ENCODE results near the gene SLC28A1.
"Not testable (repeated sequence)": the region's sequence is repeated elsewhere in the genome, so short reads cannot be mapped to it uniquely, and the experiment has no call there.

SLC28A1 gene

GRCh38 chr15:84910928-84911623, 26.6 kb downstream of the SLC28A1 start:
- DNase-seq (ENCODE audit: low spot score) = no peak

DNA sequence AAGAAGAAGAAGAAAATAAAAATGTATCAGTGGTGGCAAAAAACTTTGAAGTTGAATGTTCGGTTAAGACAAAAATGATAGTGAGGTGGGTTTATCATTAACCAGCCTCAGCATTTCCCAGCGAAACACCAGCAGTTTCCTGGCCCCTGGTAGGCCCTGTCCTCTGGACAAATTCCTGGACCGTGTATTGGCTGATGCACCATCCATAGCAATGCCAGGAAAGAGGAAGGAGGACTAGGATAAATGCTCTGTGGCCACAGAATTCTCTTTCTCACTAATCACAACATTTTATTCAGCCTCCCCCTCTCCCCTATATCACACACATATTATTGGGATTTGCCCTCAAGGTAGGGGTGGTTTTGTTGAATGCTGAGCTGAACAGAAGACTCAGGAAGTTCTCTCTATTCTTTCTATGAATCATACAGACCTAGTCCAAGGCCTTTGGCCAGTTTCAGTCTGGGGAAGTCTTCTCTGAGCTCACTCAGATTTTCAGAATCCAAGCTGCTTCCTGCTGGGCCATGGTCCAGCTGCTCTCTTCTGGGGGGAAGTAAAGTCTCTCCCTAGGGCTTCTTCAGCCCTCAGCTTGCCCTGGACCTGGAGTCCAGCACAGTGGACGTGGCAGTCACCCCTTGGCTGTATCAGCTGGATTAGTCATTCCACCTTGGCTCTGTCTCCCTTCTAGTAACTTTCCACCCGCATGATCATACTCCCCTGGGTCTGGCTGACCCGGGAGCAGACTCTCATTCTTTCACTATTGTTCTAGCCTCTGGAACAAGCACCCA, 27.6 kb downstream of the SLC28A1 start:
- no peak for DNase-seq (ENCODE audit: low spot score)

GRCh38 chr15:84913360-84913723, 28.9 kb downstream of the SLC28A1 start:
- no peak for DNase-seq (ENCODE audit: low spot score)

- DNase-seq (ENCODE audit: low spot score) = no peak
Observed at GRCh38 chr15:84914351-84914750, 29.9 kb downstream of the SLC28A1 start.

- no peak for DNase-seq (ENCODE audit: low spot score)
Observed at GRCh38 chr15:84914909-84915605, 30.6 kb downstream of the SLC28A1 start.

- no peak for DNase-seq (ENCODE audit: low spot score)
Observed at GRCh38 chr15:84915606-84915958, 31.1 kb downstream of the SLC28A1 start.

- DNase-seq (ENCODE audit: low spot score) = no peak
Observed at GRCh38 chr15:84917452-84917851, 33.0 kb downstream of the SLC28A1 start.

DNA sequence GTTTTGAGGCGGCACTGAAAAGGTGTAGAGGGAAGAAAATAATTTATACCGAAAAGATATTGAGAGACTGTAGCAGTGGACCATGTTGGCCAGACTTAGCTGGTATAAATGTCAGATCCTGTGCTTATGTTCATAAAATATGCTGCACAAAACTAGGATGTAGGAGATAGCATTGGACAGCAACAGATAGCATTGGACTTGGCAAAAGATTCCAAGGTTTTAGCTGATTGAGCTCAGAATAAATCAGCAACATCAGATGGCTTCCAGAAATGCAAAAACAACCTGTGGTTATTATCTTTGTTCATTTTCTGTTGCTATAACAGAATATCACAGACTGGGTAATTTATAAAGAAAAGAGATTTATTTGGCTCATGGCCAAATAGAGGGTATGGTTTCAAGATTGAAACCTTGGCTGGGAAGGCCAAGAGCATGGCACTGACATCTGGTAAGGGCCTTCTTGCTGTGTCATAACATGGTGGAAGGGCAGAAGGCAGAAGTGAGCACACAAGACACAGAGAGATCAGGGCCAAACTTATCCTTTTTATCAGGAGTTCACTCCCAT, 34.7 kb downstream of the SLC28A1 start:
- DNase-seq (ENCODE audit: low spot score) = no peak

DNA sequence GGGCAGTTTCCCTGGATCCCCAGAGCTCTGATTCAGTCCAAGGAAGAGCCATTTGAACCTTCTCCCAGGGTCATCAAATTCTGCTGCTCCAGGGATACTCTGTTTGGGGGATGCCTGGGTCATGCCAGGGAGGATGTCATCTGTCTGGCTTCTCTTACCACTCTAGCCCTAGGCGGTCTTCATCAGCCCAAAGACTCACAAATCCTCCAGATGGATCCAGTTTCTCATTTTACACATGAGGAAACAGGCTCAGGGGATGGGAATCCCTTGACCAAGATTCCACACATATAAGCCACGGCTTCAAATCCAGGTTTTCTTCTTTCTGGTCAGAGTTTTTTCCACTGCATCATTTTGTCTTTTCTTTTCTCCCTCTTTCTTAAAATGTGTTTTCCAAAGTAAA, 36.7 kb downstream of the SLC28A1 start:
- DNase-seq (ENCODE audit: low spot score) = no peak

GRCh38 chr15:84922530-84922929, 38.1 kb downstream of the SLC28A1 start:
- DNase-seq (ENCODE audit: low spot score) = no peak

DNA sequence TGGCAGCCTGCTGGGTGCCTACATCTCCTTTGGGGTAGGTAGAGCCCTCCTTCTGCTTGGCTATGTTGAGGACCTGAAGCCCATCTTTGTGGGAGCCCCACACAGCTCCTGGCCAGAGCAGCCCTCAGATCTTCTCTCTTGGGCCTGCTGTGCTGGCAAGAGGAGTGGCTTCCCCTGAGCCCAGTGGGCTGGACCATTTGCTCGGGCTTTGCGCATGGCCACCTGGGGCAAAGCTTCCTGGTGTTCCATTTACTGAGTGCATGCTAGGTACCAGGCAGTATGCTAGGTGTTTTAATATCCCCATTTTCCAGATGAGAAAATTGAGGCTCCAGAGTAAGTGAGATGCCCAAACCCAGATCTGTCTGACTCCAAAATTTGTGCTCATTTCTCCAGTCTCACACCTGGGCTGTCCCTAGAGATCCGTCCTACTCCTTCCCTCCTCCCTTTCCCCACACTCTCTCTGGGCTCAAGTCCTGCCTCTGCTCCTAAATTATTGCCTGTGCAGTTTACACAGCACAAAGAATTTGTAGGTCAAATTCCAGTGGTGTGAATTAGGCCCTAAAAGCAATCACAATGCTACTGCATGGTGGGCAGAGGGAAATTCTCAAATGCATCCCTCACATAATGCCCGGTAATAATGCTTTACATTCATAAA, 39.7 kb downstream of the SLC28A1 start:
- no peak for DNase-seq (ENCODE audit: low spot score)

- not testable (repeated sequence) for DNase-seq (ENCODE audit: low spot score)
Observed at GRCh38 chr15:84924821-84925569, 40.5 kb downstream of the SLC28A1 start.

DNA sequence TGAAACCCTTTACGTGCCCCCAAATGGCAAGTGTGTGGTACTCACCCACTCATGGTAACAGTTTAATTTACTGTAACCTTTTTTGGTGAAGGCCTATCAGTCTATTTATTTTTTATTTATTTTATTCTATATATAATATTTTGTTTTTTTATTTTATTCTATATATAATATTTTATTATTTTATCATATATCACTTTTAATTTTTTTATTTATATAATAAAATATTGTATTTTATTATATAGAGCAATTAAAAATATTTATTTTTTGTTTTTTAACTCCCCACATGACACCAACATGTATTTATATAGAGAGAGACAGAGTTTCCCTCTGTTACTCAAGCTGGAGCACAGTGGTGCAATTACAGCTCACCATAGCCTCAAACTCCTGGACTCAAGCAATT, 41.4 kb downstream of the SLC28A1 start:
- DNase-seq (ENCODE audit: low spot score) = no peak

- DNase-seq (ENCODE audit: low spot score) = no peak
Observed at GRCh38 chr15:84926491-84927230, 42.2 kb downstream of the SLC28A1 start.

- no peak for DNase-seq (ENCODE audit: low spot score)
Observed at GRCh38 chr15:84928843-84929168, 44.3 kb downstream of the SLC28A1 start.

DNA sequence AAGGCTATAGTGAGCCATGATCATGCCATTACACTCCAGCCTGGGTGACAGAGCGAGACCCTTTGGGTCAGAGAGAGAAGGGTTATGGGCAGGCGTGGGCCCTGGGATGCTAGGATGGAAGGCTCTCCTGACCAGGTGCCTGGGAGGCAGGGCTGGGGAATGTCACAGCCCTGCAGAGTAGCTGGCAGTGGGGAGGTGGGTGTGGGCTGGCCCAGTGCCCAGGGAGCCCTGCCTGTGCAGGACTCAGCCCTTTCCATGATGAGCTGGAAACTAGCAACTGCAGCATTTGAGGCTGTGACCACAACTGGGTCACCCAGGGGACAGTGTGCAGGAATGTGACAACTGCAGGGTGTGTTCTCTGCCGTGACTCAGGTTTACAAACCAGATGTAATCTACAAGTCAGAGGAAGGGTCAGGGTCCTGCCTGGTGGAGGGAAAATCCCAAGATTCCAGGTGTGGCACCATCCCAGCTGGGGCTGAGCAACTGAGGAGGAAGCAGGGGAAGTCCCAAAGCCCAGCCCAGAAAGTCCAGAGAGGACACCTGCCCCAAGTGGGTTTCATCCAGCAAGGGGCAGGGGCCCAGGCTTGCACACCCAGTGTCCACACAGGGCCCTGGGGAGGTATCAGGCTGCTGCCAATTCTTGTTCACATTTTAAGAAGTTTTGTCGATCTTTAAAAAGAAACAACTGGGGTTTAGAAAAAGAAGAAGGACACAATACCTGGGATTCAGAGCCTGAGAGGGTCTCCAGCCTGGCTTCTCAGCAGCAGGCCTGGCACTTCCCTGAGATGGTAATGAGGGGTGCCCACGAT, 45.5 kb downstream of the SLC28A1 start:
- no peak for DNase-seq (ENCODE audit: low spot score)

GRCh38 chr15:84934942-84935729, 50.7 kb downstream of the SLC28A1 start:
- no peak for DNase-seq (ENCODE audit: low spot score)

DNA sequence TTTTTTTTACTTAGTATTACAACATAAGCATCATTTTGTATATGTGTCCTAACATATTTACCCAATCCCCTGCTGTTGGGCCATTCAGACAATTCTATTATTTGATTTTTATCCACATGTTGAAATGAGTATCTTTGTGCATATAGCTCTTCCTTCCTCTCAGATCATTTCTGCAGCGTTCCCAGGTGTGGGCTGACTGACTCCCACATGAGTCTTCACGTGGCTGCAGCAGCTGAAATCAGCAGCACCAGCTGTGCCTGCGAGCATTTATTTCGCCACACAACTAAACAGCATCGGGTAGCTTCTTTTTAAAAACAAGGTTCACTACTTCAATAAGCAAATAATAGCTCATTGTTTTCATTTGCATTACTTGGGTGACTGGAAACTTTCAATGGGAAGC, 52.7 kb downstream of the SLC28A1 start:
- DNase-seq (ENCODE audit: low spot score) = no peak

GRCh38 chr15:84938726-84939125, 54.3 kb downstream of the SLC28A1 start:
- no peak for DNase-seq (ENCODE audit: low spot score)

Measured in CD4-positive, alpha-beta T cell treated with Interleukin-6 at 100 ng/mL for 8 hours (primary cell).